Measurements from ENCODE around the gene HES1. TPM values are rescaled to one million over a fixed set of nuclear protein-coding genes. Genes with fewer than 3 reads are reported as not detected.

HES1 gene
- total RNA-seq, 1 donor from 2014 or later = 46.6 TPM

DNA sequence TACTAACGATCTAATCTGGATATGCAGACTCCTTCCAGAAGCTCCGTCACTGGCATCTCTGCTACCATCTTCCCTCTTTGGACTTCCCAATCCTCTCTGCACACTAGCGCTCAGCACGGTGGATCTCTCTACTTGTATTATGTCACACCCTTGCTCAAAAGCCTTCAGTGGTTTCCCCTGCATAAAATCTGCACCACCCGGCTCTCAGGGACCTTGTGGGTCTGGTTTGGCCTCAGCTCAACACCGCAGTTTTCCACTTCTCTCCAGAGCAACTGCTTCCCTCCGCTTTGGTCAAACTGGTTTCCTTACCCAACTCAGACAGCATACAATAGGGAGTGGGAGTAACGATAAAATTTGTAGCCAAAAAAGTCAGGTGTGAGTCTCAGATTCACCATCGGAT, 30.7 kb upstream of the HES1 start:
- DNase-seq (ENCODE audit: low read depth) = no peak
- Histone ChIP-seq H3K36me3 (ENCODE audit: control insufficient read depth, insufficient read depth, low read length) (no peaks in the 10 kb centered on the region), H3K27me3 (ENCODE audit: control insufficient read depth, insufficient read depth, low read length) (no peaks in the 10 kb centered on the region), H3K4me3 (ENCODE audit: low read depth, low read length) (no peak overlapping the region)
- FAIRE-seq = no peak
- TF ChIP-seq, protein P1, sequence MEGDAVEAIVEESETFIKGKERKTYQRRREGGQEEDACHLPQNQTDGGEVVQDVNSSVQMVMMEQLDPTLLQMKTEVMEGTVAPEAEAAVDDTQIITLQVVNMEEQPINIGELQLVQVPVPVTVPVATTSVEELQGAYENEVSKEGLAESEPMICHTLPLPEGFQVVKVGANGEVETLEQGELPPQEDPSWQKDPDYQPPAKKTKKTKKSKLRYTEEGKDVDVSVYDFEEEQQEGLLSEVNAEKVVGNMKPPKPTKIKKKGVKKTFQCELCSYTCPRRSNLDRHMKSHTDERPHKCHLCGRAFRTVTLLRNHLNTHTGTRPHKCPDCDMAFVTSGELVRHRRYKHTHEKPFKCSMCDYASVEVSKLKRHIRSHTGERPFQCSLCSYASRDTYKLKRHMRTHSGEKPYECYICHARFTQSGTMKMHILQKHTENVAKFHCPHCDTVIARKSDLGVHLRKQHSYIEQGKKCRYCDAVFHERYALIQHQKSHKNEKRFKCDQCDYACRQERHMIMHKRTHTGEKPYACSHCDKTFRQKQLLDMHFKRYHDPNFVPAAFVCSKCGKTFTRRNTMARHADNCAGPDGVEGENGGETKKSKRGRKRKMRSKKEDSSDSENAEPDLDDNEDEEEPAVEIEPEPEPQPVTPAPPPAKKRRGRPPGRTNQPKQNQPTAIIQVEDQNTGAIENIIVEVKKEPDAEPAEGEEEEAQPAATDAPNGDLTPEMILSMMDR (IDR thresholded peaks at IDR 0.05; ENCODE audit: insufficient read depth, low read length, severe bottlenecking) = no peak

DNA sequence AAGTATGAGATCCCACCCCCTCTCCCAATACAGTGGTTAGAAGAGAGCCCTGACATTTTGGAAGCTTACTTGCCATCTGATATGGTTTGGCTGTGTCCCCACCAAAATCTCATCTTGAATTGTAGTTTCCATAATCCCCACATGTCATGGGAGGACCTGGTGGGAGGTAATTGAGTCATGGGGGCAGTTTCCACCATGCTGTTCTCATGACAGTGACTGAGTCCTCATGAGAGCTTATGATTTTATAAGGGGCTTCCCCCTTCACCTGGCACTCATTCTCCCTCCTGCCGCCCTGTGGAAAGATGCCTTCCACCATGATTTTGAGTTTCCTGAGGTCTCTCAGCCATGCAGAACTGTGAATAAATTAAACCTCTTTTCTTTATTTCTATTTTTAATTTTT, 28.8 kb upstream of the HES1 start:
- TF ChIP-seq, protein P1 (IDR thresholded peaks at IDR 0.05; ENCODE audit: insufficient read depth, low read length, severe bottlenecking) = no peak
- no peak for DNase-seq (ENCODE audit: low read depth)
- no peaks in the 10 kb centered on the region for H3K27me3 ChIP-seq (ENCODE audit: control insufficient read depth, insufficient read depth, low read length)
- FAIRE-seq = no peak
- no peak overlapping the region for H3K4me3 ChIP-seq (ENCODE audit: low read depth, low read length)
- no peaks in the 10 kb centered on the region for H3K36me3 ChIP-seq (ENCODE audit: control insufficient read depth, insufficient read depth, low read length)

DNA sequence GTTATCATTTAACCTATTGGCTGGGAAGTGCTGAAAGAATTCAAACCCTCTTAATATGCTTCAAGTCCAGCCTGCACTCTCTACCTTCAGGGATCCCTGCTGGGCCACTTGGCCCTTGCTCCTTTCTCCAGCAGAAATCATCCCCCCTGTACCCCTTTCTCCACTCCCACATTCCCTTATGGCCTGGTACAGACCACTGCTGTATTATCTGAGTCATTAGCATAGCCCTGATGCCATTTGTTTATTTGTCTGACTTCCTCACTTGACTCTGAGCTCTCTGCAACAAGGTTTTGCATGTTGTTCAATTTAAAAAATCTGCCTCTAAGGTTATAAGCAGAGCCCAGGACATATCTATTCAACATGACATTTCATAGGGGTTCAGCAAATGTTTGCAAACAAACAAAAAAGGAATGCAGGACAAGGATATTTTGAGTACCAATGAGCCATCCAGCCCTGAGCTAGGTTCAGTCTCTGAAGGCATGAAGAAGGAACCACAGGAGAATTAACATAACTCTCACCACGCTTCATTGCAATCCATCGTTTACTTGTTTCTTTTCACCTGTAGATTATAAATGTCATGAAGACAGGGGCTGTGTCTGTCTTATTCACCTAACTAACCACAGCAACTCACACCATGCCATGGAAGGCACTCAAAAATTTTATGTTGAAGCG, 26.6 kb upstream of the HES1 start:
- Histone ChIP-seq H3K4me3 (ENCODE audit: low read depth, low read length) (no peak overlapping the region), H3K36me3 (ENCODE audit: control insufficient read depth, insufficient read depth, low read length) (no peaks in the 10 kb centered on the region), H3K27me3 (ENCODE audit: control insufficient read depth, insufficient read depth, low read length) (no peaks in the 10 kb centered on the region)
- FAIRE-seq (no peak), DNase-seq (ENCODE audit: low read depth) (no peak)
- TF ChIP-seq, protein P1 (IDR thresholded peaks at IDR 0.05; ENCODE audit: insufficient read depth, low read length, severe bottlenecking) = no peak

DNA sequence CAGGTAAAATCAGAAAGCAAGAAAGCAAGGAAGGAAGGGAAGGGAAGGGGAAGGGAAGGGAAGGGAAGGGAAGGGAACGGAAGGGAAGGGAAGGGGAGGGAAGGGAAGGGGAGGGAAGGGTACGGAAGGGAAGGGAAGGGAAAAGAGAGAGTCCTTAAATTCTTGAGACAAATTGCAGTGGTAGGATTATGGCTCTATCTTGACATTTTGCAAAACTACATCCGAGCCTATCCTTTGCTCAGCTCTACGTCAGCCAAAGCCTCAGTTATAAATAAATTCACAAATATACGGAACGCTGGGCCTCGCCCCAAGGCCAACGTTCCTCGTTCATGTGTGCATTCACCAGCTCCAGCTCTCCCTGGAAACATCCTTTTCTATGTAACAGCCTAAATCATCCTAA, 25.5 kb upstream of the HES1 start:
- H3K27me3 ChIP-seq (ENCODE audit: control insufficient read depth, insufficient read depth, low read length) = no peaks in the 10 kb centered on the region
- TF ChIP-seq, protein P1 (IDR thresholded peaks at IDR 0.05; ENCODE audit: insufficient read depth, low read length, severe bottlenecking) = no peak
- DNase-seq (ENCODE audit: low read depth) (no peak), FAIRE-seq (no peak)
- no peaks in the 10 kb centered on the region for H3K36me3 ChIP-seq (ENCODE audit: control insufficient read depth, insufficient read depth, low read length)
- H3K4me3 ChIP-seq (ENCODE audit: low read depth, low read length) = no peak overlapping the region

DNA sequence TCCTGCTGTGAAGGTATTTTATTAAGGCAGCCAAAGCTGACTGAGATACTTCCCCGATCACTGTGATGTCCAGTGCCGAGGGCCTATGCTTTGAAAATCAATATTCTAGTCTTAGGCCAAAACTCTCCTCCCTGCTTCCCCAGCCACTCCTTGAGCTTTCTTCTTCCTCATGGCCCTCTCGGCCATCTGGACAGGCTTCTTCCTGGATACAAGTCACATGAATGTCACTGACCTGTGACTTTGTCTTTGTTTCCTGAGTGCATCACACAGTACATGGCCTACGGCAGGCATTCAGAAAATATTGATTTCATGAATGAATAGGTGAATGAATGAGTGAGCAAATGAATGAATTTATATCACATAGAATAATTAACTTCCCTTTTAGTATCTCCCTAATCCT, 24.6 kb upstream of the HES1 start:
- Histone ChIP-seq H3K27me3 (ENCODE audit: control insufficient read depth, insufficient read depth, low read length) (no peaks in the 10 kb centered on the region), H3K36me3 (ENCODE audit: control insufficient read depth, insufficient read depth, low read length) (no peaks in the 10 kb centered on the region), H3K4me3 (ENCODE audit: low read depth, low read length) (no peak overlapping the region)
- DNase-seq (ENCODE audit: low read depth) (no peak), FAIRE-seq (no peak)
- TF ChIP-seq, protein P1 (IDR thresholded peaks at IDR 0.05; ENCODE audit: insufficient read depth, low read length, severe bottlenecking) = no peak

Data from bronchial epithelial cell (primary cell).